Measurements from ENCODE around the gene USH2A.

The USH2A gene

GRCh38 chr1:216224233-216224632 lies 199.0 kb downstream of the USH2A start:
- DNase-seq (ENCODE audit: extremely low spot score), result no peak
- TF ChIP-seq SP1 (IDR thresholded peaks at IDR 0.05) (no peak), FOXK2 (IDR thresholded peaks at IDR 0.05) (no peak), PKNOX1 (IDR thresholded peaks at IDR 0.05) (no peak), SUZ12 (IDR thresholded peaks at IDR 0.05) (no peak)
- ChIA-PET CTCF (no interaction called here), POLR2A (no interaction called here)

GRCh38 chr1:216223486-216223885 lies 199.8 kb downstream of the USH2A start:
- CTCF ChIA-PET, result interaction anchor here (0.6 to 0.7 kb wide), 2 partner anchors 238 to 306 kb away, joined by 3 to 6 read pairs; no protein-coding TSS in a partner anchor
- POLR2A ChIA-PET, result no interaction called here
- DNase-seq (ENCODE audit: extremely low spot score), result no peak
- TF ChIP-seq SP1 (IDR thresholded peaks at IDR 0.05), result no peak
- TF ChIP-seq CTBP1 (IDR thresholded peaks at IDR 0.05; ENCODE audit: borderline replicate concordance), result no peak
- TF ChIP-seq ELF4 (IDR thresholded peaks at IDR 0.05), result no peak
- TF ChIP-seq HDGF (IDR thresholded peaks at IDR 0.05; ENCODE audit: borderline replicate concordance), result no peak
- TF ChIP-seq LEF1 (IDR thresholded peaks at IDR 0.05; ENCODE audit: borderline replicate concordance), result no peak
- no peak for TF ChIP-seq SUZ12 (IDR thresholded peaks at IDR 0.05)
- no peak for TF ChIP-seq ZNF384 (IDR thresholded peaks at IDR 0.05)
- no peak for TF ChIP-seq L3MBTL2 (conservative IDR thresholded peaks at IDR 0.05)
- no peak for TF ChIP-seq FOXK2 (IDR thresholded peaks at IDR 0.05)
- no peak for TF ChIP-seq PKNOX1 (IDR thresholded peaks at IDR 0.05)
- no peak for TF ChIP-seq FOXM1 (IDR thresholded peaks at IDR 0.05; ENCODE audit: borderline replicate concordance)
- TF ChIP-seq ARNT (IDR thresholded peaks at IDR 0.05), result no peak
- no peak for TF ChIP-seq NFRKB (IDR thresholded peaks at IDR 0.05)
- TF ChIP-seq TARDBP (IDR thresholded peaks at IDR 0.05), result no peak
- TF ChIP-seq BHLHE40 (IDR thresholded peaks at IDR 0.05; ENCODE audit: borderline replicate concordance), result no peak
- TF ChIP-seq FOXA1 (IDR thresholded peaks at IDR 0.05), result no peak

- ChIA-PET POLR2A (interaction anchor here (0.6 kb wide), 1 partner anchor 165 kb away, joined by 3 read pairs; no protein-coding TSS in a partner anchor), CTCF (interaction anchor here (0.6 to 1.9 kb wide), 8 partner anchors 8 to 39 kb away, joined by 3 to 16 read pairs (median 5); no protein-coding TSS in a partner anchor)
- no peak for DNase-seq (ENCODE audit: extremely low spot score)
- no peak for TF ChIP-seq ZNF384 (IDR thresholded peaks at IDR 0.05)
- TF ChIP-seq SP1 (IDR thresholded peaks at IDR 0.05), result no peak
- TF ChIP-seq TARDBP (IDR thresholded peaks at IDR 0.05), result no peak
- no peak for TF ChIP-seq NFRKB (IDR thresholded peaks at IDR 0.05)
- TF ChIP-seq BHLHE40 (IDR thresholded peaks at IDR 0.05; ENCODE audit: borderline replicate concordance), result no peak
- no peak for TF ChIP-seq PKNOX1 (IDR thresholded peaks at IDR 0.05)
Observed at GRCh38 chr1:216222288-216222687, 201.0 kb downstream of the USH2A start.

- DNase-seq (ENCODE audit: extremely low spot score), result peak; percentile 67
Observed at GRCh38 chr1:216221260-216221700, 202.0 kb downstream of the USH2A start.

GRCh38 chr1:216216305-216216704 lies 206.9 kb downstream of the USH2A start:
- CTCF ChIA-PET, result no interaction called here
- DNase-seq (ENCODE audit: extremely low spot score), result no peak
- POLR2A ChIA-PET, result no interaction called here
- no peak for TF ChIP-seq SUZ12 (IDR thresholded peaks at IDR 0.05)
- TF ChIP-seq HDGF (IDR thresholded peaks at IDR 0.05; ENCODE audit: borderline replicate concordance), result no peak
- no peak for TF ChIP-seq PKNOX1 (IDR thresholded peaks at IDR 0.05)
- no peak for TF ChIP-seq ELF4 (IDR thresholded peaks at IDR 0.05)
- no peak for TF ChIP-seq SP1 (IDR thresholded peaks at IDR 0.05)
- TF ChIP-seq CTBP1 (IDR thresholded peaks at IDR 0.05; ENCODE audit: borderline replicate concordance), result no peak
- TF ChIP-seq BHLHE40 (IDR thresholded peaks at IDR 0.05; ENCODE audit: borderline replicate concordance), result no peak
- no peak for TF ChIP-seq FOXK2 (IDR thresholded peaks at IDR 0.05)

More at GRCh38 chr1:216221260-216221700, 202.0 kb downstream of the USH2A start:
- CTCF ChIA-PET, result interaction anchor here (0.6 to 2.1 kb wide), 26 partner anchors 10 to 1440 kb away, joined by 3 to 16 read pairs (median 4); no protein-coding TSS in a partner anchor
- TF ChIP-seq L3MBTL2 (conservative IDR thresholded peaks at IDR 0.05) (no peak), BHLHE40 (IDR thresholded peaks at IDR 0.05; ENCODE audit: borderline replicate concordance) (no peak), FOXA1 (IDR thresholded peaks at IDR 0.05) (no peak), ARNT (IDR thresholded peaks at IDR 0.05) (no peak), NFRKB (IDR thresholded peaks at IDR 0.05) (no peak), TARDBP (IDR thresholded peaks at IDR 0.05) (no peak), FOXK2 (IDR thresholded peaks at IDR 0.05) (no peak), CTBP1 (IDR thresholded peaks at IDR 0.05; ENCODE audit: borderline replicate concordance) (no peak), ELF4 (IDR thresholded peaks at IDR 0.05) (no peak), ZNF384 (IDR thresholded peaks at IDR 0.05) (no peak), PKNOX1 (IDR thresholded peaks at IDR 0.05) (no peak), SUZ12 (IDR thresholded peaks at IDR 0.05) (no peak), LEF1 (IDR thresholded peaks at IDR 0.05; ENCODE audit: borderline replicate concordance) (no peak), HDGF (IDR thresholded peaks at IDR 0.05; ENCODE audit: borderline replicate concordance) (no peak), SP1 (IDR thresholded peaks at IDR 0.05) (no peak), FOXM1 (IDR thresholded peaks at IDR 0.05; ENCODE audit: borderline replicate concordance) (no peak)
- POLR2A ChIA-PET, result interaction anchor here (0.7 kb wide), 1 partner anchor 47 kb away, joined by 3 read pairs; no protein-coding TSS in a partner anchor

Data from HEK293T (cell line).